A673 (cell line): Measurements from ENCODE around the gene NANOS1. TPM values are rescaled to one million over a fixed set of nuclear protein-coding genes. Genes with fewer than 3 reads are reported as not detected.

Experiments used
- BruUV-seq: library from RNA; stranded (reverse); fragments of 400-500 nt; replicated peaks from 2 replicates; lab custom pipeline; 2021; lab: Mats Ljungman, UMichigan
- CTCF ChIA-PET: fragments of 300-600 bp; sonication (Branson Sonifier 250); formaldehyde crosslinking; loops from one replicate; lab custom pipeline; 2022; ENCODE audit warnings: antibody characterized with exemption; lab: Charles Lee
- POLR2A ChIA-PET: fragments of 300-600 bp; sonication (Branson Sonifier 250); formaldehyde crosslinking; loops from one replicate; lab custom pipeline; 2022; ENCODE audit warnings: antibody characterized with exemption; ENCODE audit not compliant: low non-redundant PET; lab: Charles Lee
- DNase-seq: peaks from one replicate; pipeline ENCODE4 v3.0.0-alpha.2; 2015; ENCODE audit warnings: low spot score
- H3K27ac ChIP-seq: fragments of 200-600 bp; sonication (generic); 2 replicates; pipeline ENCODE4 v1.5.1; 2016; ENCODE audit warnings: mixed run types, low read depth, mild to moderate bottlenecking, mixed read lengths, antibody characterized with exemption, low read length; ENCODE audit not compliant: poor library complexity, severe bottlenecking
- H3K27me3 ChIP-seq: fragments of 200-600 bp; sonication (generic); replicated peaks from 2 replicates; pipeline ENCODE4 v1.6.1; 2017; ENCODE audit warnings: mixed run types, low read depth, mild to moderate bottlenecking, mixed read lengths, antibody characterized with exemption, low read length; ENCODE audit not compliant: insufficient read depth, poor library complexity
- H3K36me3 ChIP-seq: fragments of 200-600 bp; sonication (generic); 2 replicates; pipeline ENCODE4 v1.6.1; 2016; ENCODE audit warnings: mixed run types, mild to moderate bottlenecking, mixed read lengths, antibody characterized with exemption, low read length; ENCODE audit not compliant: insufficient read depth, poor library complexity, severe bottlenecking
- H3K4me1 ChIP-seq: fragments of 200-600 bp; sonication (generic); 2 replicates; pipeline ENCODE4 v1.6.1; 2017; ENCODE audit warnings: mixed run types, mild to moderate bottlenecking, mixed read lengths, antibody characterized with exemption, low read length; ENCODE audit not compliant: insufficient read depth, poor library complexity, severe bottlenecking
- H3K4me3 ChIP-seq: fragments of 200-600 bp; sonication (generic); 2 replicates; pipeline ENCODE4 v1.5.1; 2016; ENCODE audit warnings: low read depth, mixed run types, mild to moderate bottlenecking, mixed read lengths, low read length; ENCODE audit not compliant: poor library complexity, severe bottlenecking
- H3K9me3 ChIP-seq: fragments of 200-600 bp; sonication (generic); 2 replicates; pipeline ENCODE4 v1.6.1; 2016; ENCODE audit warnings: mixed run types, low read depth, mild to moderate bottlenecking, mixed read lengths, antibody characterized with exemption, low read length; ENCODE audit not compliant: poor library complexity, severe bottlenecking
- CTCF ChIP-seq: fragments of 300-800, 200-600 bp; sonication (generic); conservative IDR thresholded peaks from 2 replicates; pipeline ENCODE4 v1.5.1; 2017; ENCODE audit warnings: low read depth, mild to moderate bottlenecking, antibody characterized with exemption, low read length, moderate library complexity, mixed read lengths
- EZH2 ChIP-seq: fragments of 200-600 bp; sonication (generic); IDR thresholded peaks from 2 replicates; pipeline ENCODE4 v1.6.1; 2017; ENCODE audit warnings: borderline replicate concordance, low read depth, mild to moderate bottlenecking, mixed read lengths, antibody characterized with exemption, low read length; ENCODE audit not compliant: poor library complexity, severe bottlenecking
- intact Hi-C: fragments of 100-400 bp; cut with micrococcal nuclease; formaldehyde crosslinking; loops from one replicate; pipeline ENCODE4 v1.10.0; 2022; ENCODE audit not compliant: unreplicated experiment
- total RNA-seq: library from RNA; stranded (reverse); gene quantifications from 2 replicates; pipeline ENCODE4 v1.2.3, GENCODE V29; 2021

Gene NANOS1
- total RNA-seq, 1 experiment from 2014 or later, result 0.67 TPM

- Histone ChIP-seq H3K4me1 (no peaks in the 10 kb centered on the region), H3K4me3 (no peak overlapping the region), H3K36me3 (no peaks in the 10 kb centered on the region), H3K27me3 (peaks cover 16% of the 10 kb centered on the region), H3K27ac (no peak overlapping the region), H3K9me3 (no peaks in the 10 kb centered on the region)
- POLR2A ChIA-PET, result interaction anchor here (0.6 kb wide), 1 partner anchor 9 kb away, joined by 3 read pairs; no protein-coding TSS in a partner anchor
- BruUV-seq, result no TSS peak
- intact Hi-C loops, result no loop called here
- CTCF ChIA-PET, result no interaction called here
- DNase-seq, result no peak
- no peak for TF ChIP-seq EZH2
- TF ChIP-seq CTCF, result no peak
Observed at GRCh38 chr10:118992496-118992895, 37.0 kb upstream of the NANOS1 start.

GRCh38 chr10:118993214-118993613 lies 36.3 kb upstream of the NANOS1 start:
- CTCF ChIA-PET, result interaction anchor here (0.5 kb wide), 1 partner anchor 274 kb away, joined by 3 read pairs; no protein-coding TSS in a partner anchor
- no peak for TF ChIP-seq EZH2
- no peak for TF ChIP-seq CTCF
- no peaks in the 10 kb centered on the region for H3K36me3 ChIP-seq
- POLR2A ChIA-PET, result no interaction called here
- H3K9me3 ChIP-seq, result no peaks in the 10 kb centered on the region
- peaks cover 23% of the 10 kb centered on the region for H3K27me3 ChIP-seq
- BruUV-seq, result no TSS peak
- H3K27ac ChIP-seq, result no peak overlapping the region
- no peak overlapping the region for H3K4me3 ChIP-seq
- intact Hi-C loops, result no loop called here
- DNase-seq, result no peak
- no peaks in the 10 kb centered on the region for H3K4me1 ChIP-seq

GRCh38 chr10:118994321-118994720 lies 35.2 kb upstream of the NANOS1 start:
- ChIA-PET CTCF (no interaction called here), POLR2A (no interaction called here)
- no peaks in the 10 kb centered on the region for H3K4me1 ChIP-seq

More at GRCh38 chr10:118994321-118994720, 35.2 kb upstream of the NANOS1 start:
- intact Hi-C loops, result no loop called here
- no peaks in the 10 kb centered on the region for H3K36me3 ChIP-seq
- TF ChIP-seq EZH2 (no peak), CTCF (no peak)
- H3K4me3 ChIP-seq, result no peak overlapping the region
- peaks cover 27% of the 10 kb centered on the region for H3K27me3 ChIP-seq
- no peak for DNase-seq
- H3K9me3 ChIP-seq, result no peaks in the 10 kb centered on the region
- H3K27ac ChIP-seq, result no peak overlapping the region
- no TSS peak for BruUV-seq
